Subcutaneous abdominal adipose tissue (tissue), 5 donors: Measurements from ENCODE around the gene HOXC5.

ENCODE experiments used
- H3K27ac ChIP-seq: one replicate; pipeline ENCODE4 v1.7.0; 2013; ENCODE audit warnings: low read depth, mild to moderate bottlenecking, inconsistent platforms, low read length, moderate library complexity
- H3K27me3 ChIP-seq, 5 donors: one replicate each; pipeline ENCODE4 v1.7.0; 2013; ENCODE audit warnings: low read length in 5 of 5, inconsistent platforms in 1 of 5; ENCODE audit not compliant: control insufficient read depth in 5 of 5, insufficient read depth in 4 of 5
- H3K36me3 ChIP-seq, 5 donors: one replicate each; pipeline ENCODE4 v1.7.0; 2013; ENCODE audit warnings: low read length in 5 of 5; ENCODE audit not compliant: control insufficient read depth in 5 of 5, insufficient read depth in 5 of 5
- H3K4me1 ChIP-seq, 5 donors: one replicate each; pipeline ENCODE4 v1.7.0; 2013; ENCODE audit warnings: low read length in 5 of 5, mild to moderate bottlenecking in 3 of 5, moderate library complexity in 1 of 5; ENCODE audit not compliant: control insufficient read depth in 5 of 5, insufficient read depth in 5 of 5
- H3K4me3 ChIP-seq, 5 donors: one replicate each; pipeline ENCODE4 v1.7.0; 2013; ENCODE audit warnings: low read length in 5 of 5, low read depth in 1 of 5
- H3K9ac ChIP-seq, 5 donors: one replicate each; pipeline ENCODE4 v1.7.0; 2013; ENCODE audit warnings: low read length in 5 of 5, mild to moderate bottlenecking in 4 of 5, moderate library complexity in 3 of 5
- H3K9me3 ChIP-seq, 5 donors: one replicate each; pipeline ENCODE4 v1.7.0; 2013; ENCODE audit warnings: low read length in 5 of 5; ENCODE audit not compliant: control insufficient read depth in 5 of 5
- donor health status: healthy.
- donor health status: healthy.
- donor health status: healthy.
- donor health status: healthy.
- donor health status: healthy.

Gene HOXC5

DNA sequence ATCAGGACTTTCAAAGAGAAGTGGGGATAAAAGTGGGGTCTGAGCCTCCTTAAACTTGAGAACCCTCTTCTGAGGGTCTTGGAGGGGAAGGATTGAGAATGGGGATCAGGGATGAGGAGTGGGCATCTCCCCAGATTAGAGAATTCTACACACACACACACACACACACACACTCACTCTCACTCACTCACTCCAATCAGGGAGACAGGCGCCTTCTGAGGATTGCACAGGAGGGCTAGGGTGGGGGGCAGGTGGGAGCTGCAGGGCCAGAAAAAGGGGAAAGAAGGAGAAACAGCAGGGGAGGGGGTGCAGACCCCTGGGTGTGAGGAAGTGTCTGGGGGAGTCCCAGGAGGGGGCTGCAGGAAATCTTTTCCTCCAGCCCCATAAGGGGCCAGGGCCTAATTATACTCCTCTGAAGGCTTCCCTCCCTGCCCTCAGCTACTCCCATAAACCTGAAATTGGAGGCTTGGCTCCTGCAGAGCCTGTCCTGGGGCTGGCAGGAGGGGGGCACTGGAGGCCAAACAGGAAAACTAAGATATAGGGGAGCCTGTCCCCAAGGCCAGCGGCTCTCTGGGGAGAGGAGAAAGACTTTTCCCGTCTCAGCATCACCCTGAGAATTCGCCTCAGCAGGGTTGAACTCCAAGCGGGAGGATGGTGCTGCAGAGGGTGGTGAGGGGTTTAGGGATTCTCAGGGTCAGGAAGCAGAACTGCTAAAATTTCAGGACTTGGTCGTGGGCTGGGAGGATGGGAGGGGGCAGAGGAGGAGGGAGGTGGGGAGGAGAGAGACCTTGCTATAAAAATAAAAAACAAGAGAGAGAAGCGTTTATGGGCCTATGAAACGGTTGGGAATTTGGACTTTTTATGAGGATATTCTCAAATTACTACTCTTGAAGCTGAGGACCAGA, 31.3 kb upstream of the HOXC5 start:
- Histone ChIP-seq H3K4me1 (peaks cover 4 to 93% (median 83%) of the 10 kb centered on the region in 5 donors), H3K27ac (peak overlapping the region; percentile 98), H3K9ac (peak overlapping the region; percentile 63 to 98 (median 83)), H3K4me3 (peak overlapping the region; percentile 68 to 85 (median 74)), H3K27me3 (peaks cover 0 to 54% (median 31%) of the 10 kb centered on the region in 5 donors), H3K9me3 (no peaks in the 10 kb centered on the region), H3K36me3 (no peaks in the 10 kb centered on the region)

DNA sequence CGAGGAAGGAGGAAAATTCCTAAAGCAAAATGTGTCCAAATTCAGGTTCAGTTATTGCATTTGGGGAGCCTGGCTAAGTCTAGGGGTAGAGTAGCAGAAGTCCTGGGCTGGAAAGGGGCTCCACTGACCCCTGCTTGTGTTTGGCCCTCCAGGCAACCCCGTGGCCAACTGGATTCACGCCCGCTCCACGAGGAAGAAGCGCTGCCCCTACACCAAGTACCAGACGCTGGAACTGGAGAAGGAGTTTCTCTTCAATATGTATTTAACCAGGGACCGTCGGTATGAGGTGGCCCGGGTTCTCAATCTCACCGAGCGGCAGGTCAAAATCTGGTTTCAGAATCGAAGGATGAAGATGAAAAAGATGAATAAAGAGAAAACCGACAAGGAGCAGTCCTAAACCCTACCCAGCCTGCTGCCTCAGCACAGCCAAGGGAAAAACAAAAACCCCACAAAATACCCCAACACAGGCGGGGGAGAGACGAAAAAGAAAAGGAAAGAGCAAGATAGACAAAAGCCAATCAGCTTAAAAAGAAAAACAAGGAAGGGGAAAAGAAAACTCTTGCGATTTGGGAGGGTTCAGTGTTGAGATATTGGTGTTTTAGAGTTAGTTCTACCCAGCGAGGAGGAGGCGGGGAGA, 30.5 kb upstream of the HOXC5 start:
- peaks cover 0 to 51% (median 27%) of the 10 kb centered on the region in 5 donors for H3K27me3 ChIP-seq
- no peaks in the 10 kb centered on the region for H3K9me3 ChIP-seq
- H3K9ac ChIP-seq, result peak overlapping the region in 4 of 5 donors; percentile 0 to 98 (median 68)
- peak overlapping the region in 4 of 5 donors; percentile 27 to 85 (median 71) for H3K4me3 ChIP-seq
- no peaks in the 10 kb centered on the region for H3K36me3 ChIP-seq
- H3K4me1 ChIP-seq, result peaks cover 4 to 93% (median 84%) of the 10 kb centered on the region in 5 donors
- H3K27ac ChIP-seq, result peak overlapping the region; percentile 98

DNA sequence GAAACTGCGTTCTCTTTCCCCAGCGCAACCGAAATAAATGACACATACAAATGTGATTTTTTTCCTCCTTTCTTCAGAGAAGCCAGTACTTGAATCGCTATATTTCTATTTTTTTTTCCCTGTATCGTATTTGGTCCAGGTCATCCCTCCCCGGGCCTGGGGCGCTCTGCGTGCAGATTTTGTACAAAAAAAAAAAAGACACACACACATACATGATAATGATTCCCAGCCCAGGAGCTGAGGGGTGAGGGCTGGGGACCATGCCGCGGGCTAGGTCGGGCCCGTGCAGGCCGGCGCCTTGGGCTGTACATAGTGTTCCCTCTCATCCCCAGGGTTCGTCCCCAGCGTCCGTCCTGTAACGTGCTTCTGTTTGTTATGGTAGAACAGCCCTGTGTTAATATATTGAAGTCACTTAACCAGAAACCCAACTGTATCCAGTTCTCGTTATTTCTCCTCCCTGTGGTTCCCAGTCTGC, 29.9 kb upstream of the HOXC5 start:
- peaks cover 2 to 50% (median 26%) of the 10 kb centered on the region in 5 donors for H3K27me3 ChIP-seq
- H3K9ac ChIP-seq, result peak overlapping the region in 4 of 5 donors; percentile 0 to 98 (median 68)
- H3K9me3 ChIP-seq, result no peaks in the 10 kb centered on the region
- no peaks in the 10 kb centered on the region for H3K36me3 ChIP-seq
- peak overlapping the region in 2 of 5 donors; percentile 68 to 74 for H3K4me3 ChIP-seq
- peak overlapping the region; percentile 98 for H3K27ac ChIP-seq
- H3K4me1 ChIP-seq, result peaks cover 4 to 92% (median 82%) of the 10 kb centered on the region in 5 donors

DNA sequence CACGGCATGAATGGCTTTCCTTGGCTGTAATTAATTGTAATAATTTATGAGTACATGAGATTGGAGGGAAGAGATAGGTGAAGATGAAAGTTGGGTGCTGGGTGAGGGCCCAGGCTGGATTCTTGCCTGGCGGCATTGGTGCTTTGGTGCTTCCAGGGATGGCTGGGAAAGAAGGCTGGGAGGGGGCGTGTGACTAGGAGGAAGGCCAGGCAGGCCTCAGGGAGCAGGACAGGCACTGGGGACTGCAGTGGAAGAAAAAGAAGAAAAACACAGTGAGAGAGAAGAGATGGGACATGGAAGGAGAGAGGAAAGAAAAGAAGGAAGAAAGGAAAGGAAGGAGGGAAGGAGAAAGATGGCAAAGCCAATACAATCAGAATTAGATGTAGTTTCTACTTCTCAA, 29.2 kb upstream of the HOXC5 start:
- H3K9ac ChIP-seq, result peak overlapping the region in 2 of 5 donors; percentile 72 to 86
- no peaks in the 10 kb centered on the region for H3K36me3 ChIP-seq
- no peaks in the 10 kb centered on the region for H3K9me3 ChIP-seq
- H3K4me3 ChIP-seq, result peak overlapping the region in 1 of 5 donors; percentile 37
- peaks cover 4 to 91% (median 81%) of the 10 kb centered on the region in 5 donors for H3K4me1 ChIP-seq
- H3K27me3 ChIP-seq, result peaks cover 4 to 51% (median 28%) of the 10 kb centered on the region in 5 donors
- H3K27ac ChIP-seq, result peak overlapping the region; percentile 78

DNA sequence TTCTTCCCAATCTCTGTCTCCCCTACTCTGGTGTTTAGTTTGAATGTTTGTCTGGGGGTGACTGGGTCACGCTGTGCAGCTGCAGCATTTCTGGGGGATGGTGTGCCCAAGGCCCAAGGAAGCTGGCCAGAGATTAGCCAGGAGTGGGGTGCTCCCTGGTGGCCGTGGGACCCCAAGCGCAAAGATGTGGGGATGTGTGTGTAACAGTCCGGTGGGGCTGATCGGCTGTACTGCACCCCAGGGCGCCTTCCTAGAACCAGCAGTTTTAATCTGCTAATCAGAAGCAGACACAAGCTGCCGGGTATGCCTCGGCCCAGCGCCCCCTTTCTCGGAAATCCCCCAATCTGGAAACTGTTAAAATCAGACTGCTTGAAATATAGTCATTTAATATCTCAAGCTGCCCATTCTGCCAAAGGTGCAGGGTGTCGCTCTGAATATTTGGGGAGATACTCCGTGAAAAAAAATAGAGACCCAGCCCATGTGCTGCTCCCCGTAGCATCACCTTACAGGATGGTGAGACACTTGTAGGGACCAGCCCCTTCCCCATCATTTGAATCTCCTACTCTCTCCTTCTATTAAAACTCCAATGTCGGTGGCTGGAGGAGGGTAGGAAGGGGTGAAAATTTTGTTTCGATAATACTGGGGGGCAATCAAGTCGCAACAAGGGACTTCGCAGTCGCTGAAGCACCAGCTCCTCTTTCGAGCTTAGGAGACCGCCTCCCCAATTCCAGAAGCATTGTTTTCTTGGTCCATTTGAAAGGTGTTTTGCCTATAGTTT, 28.6 kb upstream of the HOXC5 start:
- peak overlapping the region; percentile 78 for H3K27ac ChIP-seq
- H3K4me1 ChIP-seq, result peaks cover 4 to 86% (median 77%) of the 10 kb centered on the region in 5 donors
- peak overlapping the region; percentile 29 to 62 (median 58) for H3K4me3 ChIP-seq
- no peaks in the 10 kb centered on the region for H3K36me3 ChIP-seq
- H3K9me3 ChIP-seq, result no peaks in the 10 kb centered on the region
- H3K9ac ChIP-seq, result peak overlapping the region in 4 of 5 donors; percentile 33 to 92 (median 80)
- peaks cover 4 to 51% (median 28%) of the 10 kb centered on the region in 5 donors for H3K27me3 ChIP-seq

- Histone ChIP-seq H3K9me3 (no peaks in the 10 kb centered on the region), H3K36me3 (no peaks in the 10 kb centered on the region), H3K4me1 (peaks cover 4 to 93% (median 77%) of the 10 kb centered on the region in 5 donors), H3K9ac (peak overlapping the region; percentile 44 to 92 (median 73)), H3K27me3 (peaks cover 4 to 49% (median 26%) of the 10 kb centered on the region in 5 donors), H3K27ac (peak overlapping the region; percentile 78), H3K4me3 (peak overlapping the region; percentile 51 to 62 (median 58))
These were observed 27.9 kb upstream of the HOXC5 start for GRCh38 chr12:54004841-54005530.

DNA sequence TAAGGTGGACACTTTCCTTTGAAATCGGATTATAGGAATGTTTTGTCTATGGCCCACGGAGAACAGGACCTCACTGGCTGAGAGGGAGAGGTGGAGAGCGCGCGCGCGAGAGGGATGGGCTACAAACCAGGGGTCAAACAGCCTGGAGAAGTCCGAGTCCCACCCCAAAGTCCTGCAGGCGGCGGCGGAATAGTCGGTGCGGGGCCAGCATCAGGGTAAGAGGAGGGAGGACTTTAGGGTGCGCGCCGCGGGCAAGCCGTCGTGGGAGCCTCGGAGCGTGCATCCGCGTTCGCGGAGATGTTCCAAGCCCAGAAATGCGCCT, 27.4 kb upstream of the HOXC5 start:
- Histone ChIP-seq H3K9me3 (no peaks in the 10 kb centered on the region), H3K4me1 (peaks cover 4 to 93% (median 83%) of the 10 kb centered on the region in 5 donors), H3K27me3 (peaks cover 4 to 44% (median 22%) of the 10 kb centered on the region in 5 donors), H3K9ac (peak overlapping the region; percentile 44 to 92 (median 79)), H3K27ac (peak overlapping the region; percentile 78), H3K36me3 (no peaks in the 10 kb centered on the region), H3K4me3 (peak overlapping the region; percentile 51 to 62 (median 58))

DNA sequence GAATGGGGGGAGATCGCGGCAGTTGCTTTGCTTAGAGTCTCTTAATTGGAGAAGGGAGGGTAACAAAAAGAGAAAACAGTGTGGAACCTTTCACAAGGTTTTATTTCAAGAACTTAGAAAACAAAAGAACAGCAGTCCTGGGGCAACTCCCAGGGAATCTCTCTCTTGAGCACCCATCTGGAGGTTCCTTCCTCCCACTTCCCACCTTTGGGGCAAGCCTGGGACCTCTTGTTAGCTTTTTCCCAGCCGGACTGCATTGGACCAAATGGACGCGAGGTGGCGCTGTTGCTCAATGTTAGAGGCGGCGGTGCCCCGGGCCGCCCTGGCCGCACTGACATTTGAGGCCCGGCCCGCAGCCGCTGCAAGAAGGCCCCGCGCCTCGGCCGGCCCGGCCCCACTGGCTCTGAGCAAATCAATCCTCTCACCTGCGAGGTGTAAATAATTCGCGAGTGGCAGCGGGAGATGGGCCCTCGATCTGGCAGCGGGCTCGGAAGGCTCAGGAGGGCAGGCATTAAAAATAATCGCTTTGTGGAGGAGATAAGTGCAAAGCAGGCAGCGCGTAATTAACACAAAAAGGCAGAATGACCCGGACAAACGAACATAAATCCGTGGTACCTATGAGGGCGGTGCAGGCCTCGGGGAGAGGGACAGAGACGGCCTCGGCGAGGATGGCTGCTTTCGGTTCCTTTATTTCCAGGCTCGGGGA, 26.8 kb upstream of the HOXC5 start:
- Histone ChIP-seq H3K27me3 (peaks cover 4 to 44% (median 17%) of the 10 kb centered on the region in 5 donors), H3K9me3 (no peaks in the 10 kb centered on the region), H3K4me3 (peak overlapping the region; percentile 51 to 72 (median 62)), H3K4me1 (peaks cover 5 to 92% (median 83%) of the 10 kb centered on the region in 5 donors), H3K9ac (peak overlapping the region; percentile 35 to 92 (median 79)), H3K36me3 (no peaks in the 10 kb centered on the region), H3K27ac (peak overlapping the region; percentile 82)
